ENCODE measurements around the gene TRIM46. TPM values are rescaled to one million over a fixed set of nuclear protein-coding genes. Genes with fewer than 3 reads are reported as not detected.
A peak's percentile ranks its signal among the peaks of the same experiment; 100 is the strongest.
"Not testable (repeated sequence)": the region's sequence is repeated elsewhere in the genome, so short reads cannot be mapped to it uniquely, and the experiment has no call there.

Gene TRIM46
- polyA plus RNA-seq, 1 experiment: 2.9 TPM

DNA sequence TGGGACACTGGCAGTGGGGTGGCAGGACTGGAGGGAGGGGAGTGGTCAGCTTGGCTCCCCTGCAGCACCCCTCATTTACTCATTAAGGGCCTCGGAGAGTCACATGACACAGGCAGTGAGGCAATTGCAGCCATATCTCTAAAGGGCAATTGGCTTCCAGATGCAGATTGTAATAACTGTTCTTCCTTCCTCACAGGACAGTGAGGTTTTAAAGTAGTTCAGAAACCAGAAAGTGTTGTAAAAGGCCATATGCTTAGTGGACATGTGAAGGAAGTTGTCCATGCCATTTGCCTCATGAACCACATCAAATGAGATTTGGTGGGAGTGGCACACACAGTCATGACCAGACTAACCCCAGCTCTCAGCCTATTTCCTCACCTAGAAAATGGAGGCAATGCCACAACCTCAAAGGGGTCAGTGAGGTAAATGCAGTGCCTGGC, 46.0 kb downstream of the TRIM46 start:
- ChIA-PET CTCF (interaction anchor here (0.9 kb wide), 1 partner anchor 13 kb away, joined by 5 read pairs; no protein-coding TSS in a partner anchor), POLR2A (no interaction called here)
- Histone ChIP-seq H3K27me3 (ENCODE audit: control insufficient read depth, insufficient read depth, low read length) (no peaks in the 10 kb centered on the region), H3K4me3 (ENCODE audit: low read depth, low read length) (no peak overlapping the region), H3K27ac (ENCODE audit: low read depth, low read length) (no peak overlapping the region), H3K9me3 (ENCODE audit: control insufficient read depth, insufficient read depth, low read length) (no peaks in the 10 kb centered on the region)
- DNase-seq (ENCODE audit: low read depth, low spot score): no peak
- TF ChIP-seq CTCF (IDR thresholded peaks at IDR 0.05; ENCODE audit: low read depth, low read length): no peak

- H3K27ac ChIP-seq (ENCODE audit: low read depth, low read length); H3K4me3 ChIP-seq (ENCODE audit: low read depth, low read length); DNase-seq (ENCODE audit: low read depth, low spot score); H3K9me3 ChIP-seq (ENCODE audit: control insufficient read depth, insufficient read depth, low read length); POLR2A ChIA-PET; H3K27me3 ChIP-seq (ENCODE audit: control insufficient read depth, insufficient read depth, low read length): not testable (repeated sequence)
- CTCF ChIA-PET: interaction anchor here (1.1 kb wide), 1 partner anchor 30 kb away, joined by 4 read pairs; no protein-coding TSS in a partner anchor
Measured at GRCh38 chr1:155220211-155220965, 46.7 kb downstream of the TRIM46 start.

- TF ChIP-seq CTCF (IDR thresholded peaks at IDR 0.05; ENCODE audit: low read depth, low read length): no peak
- no peak overlapping the region for H3K4me3 ChIP-seq (ENCODE audit: low read depth, low read length)
- no peak for DNase-seq (ENCODE audit: low read depth, low spot score)
- ChIA-PET CTCF (interaction anchor here (1.2 to 3.5 kb wide), 3 partner anchors 16 to 29 kb away, joined by 4 to 20 read pairs (median 17); partner anchors contain the start of gene THBS3), POLR2A (no interaction called here)
- H3K27ac ChIP-seq (ENCODE audit: low read depth, low read length): no peak overlapping the region
- H3K27me3 ChIP-seq (ENCODE audit: control insufficient read depth, insufficient read depth, low read length): no peaks in the 10 kb centered on the region
- H3K9me3 ChIP-seq (ENCODE audit: control insufficient read depth, insufficient read depth, low read length): no peaks in the 10 kb centered on the region
Measured at GRCh38 chr1:155223047-155223446, 49.4 kb downstream of the TRIM46 start.

DNA sequence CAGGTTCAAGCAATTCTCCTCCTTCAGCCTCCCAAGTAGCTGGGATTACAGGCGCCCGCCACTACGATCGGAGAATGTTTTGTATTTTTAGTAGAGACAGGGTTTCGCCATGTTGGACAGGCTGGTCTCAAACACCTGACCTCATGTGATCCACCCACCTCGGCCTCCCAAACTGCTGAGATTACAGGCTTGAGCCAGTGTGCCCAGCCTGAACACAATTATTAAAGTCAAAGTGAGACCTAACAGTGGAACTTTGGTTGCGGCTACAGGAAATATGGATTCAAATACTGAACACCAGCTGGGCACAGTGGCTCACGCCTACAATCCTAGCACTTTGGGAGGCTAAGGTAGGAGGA, 51.7 kb downstream of the TRIM46 start:
- not testable (repeated sequence) for H3K9me3 ChIP-seq (ENCODE audit: control insufficient read depth, insufficient read depth, low read length); DNase-seq (ENCODE audit: low read depth, low spot score); H3K27me3 ChIP-seq (ENCODE audit: control insufficient read depth, insufficient read depth, low read length)
- Histone ChIP-seq H3K27ac (ENCODE audit: low read depth, low read length) (peak overlapping the region; percentile 96), H3K4me3 (ENCODE audit: low read depth, low read length) (0 out of 2 replicates have a peak overlapping the region, but pooled peaks have one; percentile 7)
- POLR2A ChIA-PET: interaction anchor here (1.2 to 1.5 kb wide), 6 partner anchors 17 to 31 kb away, joined by 3 to 19 read pairs (median 6); partner anchors contain the start of genes ENTREP3, MTX1 and THBS3
- CTCF ChIA-PET: interaction anchor here (2.9 to 3.5 kb wide), 4 partner anchors 18 to 52 kb away, joined by 12 to 20 read pairs (median 15); partner anchors contain the start of genes KRTCAP2 and THBS3

GRCh38 chr1:155226188-155226909, 52.7 kb downstream of the TRIM46 start:
- TF ChIP-seq CTCF (IDR thresholded peaks at IDR 0.05; ENCODE audit: low read depth, low read length): peak; percentile 64
- ChIA-PET POLR2A (interaction anchor here (1.0 to 1.8 kb wide), 2 partner anchors 17 to 19 kb away, joined by 4 to 9 read pairs; partner anchors contain the start of gene THBS3), CTCF (interaction anchor here (0.5 to 3.4 kb wide), 9 partner anchors 15 to 422 kb away, joined by 3 to 13 read pairs (median 6); partner anchors contain the start of genes KRTCAP2, MTX1 and THBS3)
- peak overlapping the region; percentile 71 for H3K4me3 ChIP-seq (ENCODE audit: low read depth, low read length)
- peak; percentile 26 for DNase-seq (ENCODE audit: low read depth, low spot score)
- H3K27me3 ChIP-seq (ENCODE audit: control insufficient read depth, insufficient read depth, low read length): no peaks in the 10 kb centered on the region
- peak overlapping the region; percentile 96 for H3K27ac ChIP-seq (ENCODE audit: low read depth, low read length)
- no peaks in the 10 kb centered on the region for H3K9me3 ChIP-seq (ENCODE audit: control insufficient read depth, insufficient read depth, low read length)
